Thyroid gland (tissue), 4 donors: ENCODE data around the gene ATXN7L1.

Source experiments
- POLR2A ChIP-seq, 2 donors: fragments of 450-650 bp; IDR thresholded peaks; one replicate each; pipeline ENCODE4 v1.6.1; 2017; ENCODE audit warnings: antibody characterized with exemption in 2 of 2, mild to moderate bottlenecking in 2 of 2, moderate library complexity in 1 of 2
- TF ChIP-seq, protein P1 (sequence below), 6 experiments: fragments of 200-600 bp in 3 of 6; fragments of 450-650 bp in 3 of 6; sonication (generic) in 3 of 6; IDR thresholded peaks; one replicate each; pipeline ENCODE4 v1.5.1; 2016 to 2019; ENCODE audit warnings: antibody characterized with exemption in 6 of 6, mild to moderate bottlenecking in 2 of 6, inconsistent platforms in 1 of 6, moderate library complexity in 1 of 6

DNA sequence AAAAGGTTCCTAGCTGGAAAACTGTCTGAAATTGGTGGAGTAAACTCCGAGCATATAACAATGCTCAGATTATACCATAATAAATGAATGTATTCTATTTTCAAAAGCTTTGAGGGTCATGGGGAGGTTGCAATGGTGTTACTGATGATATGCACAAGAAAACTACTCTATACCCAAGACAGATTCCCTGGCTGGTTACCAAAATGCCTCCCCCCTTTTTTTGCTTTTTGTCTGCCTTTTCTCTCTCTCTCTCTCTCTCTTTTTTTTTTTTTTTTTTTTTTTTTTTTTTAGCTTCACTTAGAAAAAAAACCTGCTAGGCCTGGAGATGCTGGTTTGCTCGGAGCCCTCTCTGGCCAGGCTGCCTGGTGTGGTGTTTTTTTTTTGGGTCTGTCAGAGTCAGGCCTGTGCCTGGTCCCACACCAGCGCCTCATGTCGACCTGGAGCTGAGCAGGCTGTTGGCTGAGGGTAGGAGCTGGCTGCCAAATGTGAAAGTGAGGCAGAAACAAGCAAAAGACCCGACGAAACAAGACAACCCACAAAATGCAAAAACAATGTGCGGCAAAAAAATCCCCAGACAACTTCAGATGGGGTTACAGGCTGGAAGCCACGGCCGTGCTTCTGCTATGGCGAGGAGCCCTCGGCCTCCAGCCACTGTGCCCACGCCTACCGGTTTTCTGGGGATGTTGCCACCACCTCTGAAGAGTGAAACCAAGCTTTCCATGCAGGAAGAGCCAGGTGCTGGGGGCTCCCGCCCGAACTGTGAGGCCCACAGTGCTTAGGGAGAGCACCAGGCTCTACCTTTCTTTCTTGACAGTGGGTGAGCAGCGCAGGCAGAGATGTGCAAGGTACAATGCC lies 235.2 kb downstream of the ATXN7L1 start:
- TF ChIP-seq, protein P1, sequence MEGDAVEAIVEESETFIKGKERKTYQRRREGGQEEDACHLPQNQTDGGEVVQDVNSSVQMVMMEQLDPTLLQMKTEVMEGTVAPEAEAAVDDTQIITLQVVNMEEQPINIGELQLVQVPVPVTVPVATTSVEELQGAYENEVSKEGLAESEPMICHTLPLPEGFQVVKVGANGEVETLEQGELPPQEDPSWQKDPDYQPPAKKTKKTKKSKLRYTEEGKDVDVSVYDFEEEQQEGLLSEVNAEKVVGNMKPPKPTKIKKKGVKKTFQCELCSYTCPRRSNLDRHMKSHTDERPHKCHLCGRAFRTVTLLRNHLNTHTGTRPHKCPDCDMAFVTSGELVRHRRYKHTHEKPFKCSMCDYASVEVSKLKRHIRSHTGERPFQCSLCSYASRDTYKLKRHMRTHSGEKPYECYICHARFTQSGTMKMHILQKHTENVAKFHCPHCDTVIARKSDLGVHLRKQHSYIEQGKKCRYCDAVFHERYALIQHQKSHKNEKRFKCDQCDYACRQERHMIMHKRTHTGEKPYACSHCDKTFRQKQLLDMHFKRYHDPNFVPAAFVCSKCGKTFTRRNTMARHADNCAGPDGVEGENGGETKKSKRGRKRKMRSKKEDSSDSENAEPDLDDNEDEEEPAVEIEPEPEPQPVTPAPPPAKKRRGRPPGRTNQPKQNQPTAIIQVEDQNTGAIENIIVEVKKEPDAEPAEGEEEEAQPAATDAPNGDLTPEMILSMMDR (IDR thresholded peaks at IDR 0.05): no peak
- TF ChIP-seq POLR2A (IDR thresholded peaks at IDR 0.05): no peak
